Left renal pelvis (tissue), 4 donors: ENCODE results near the gene FBXL13. TPM values are rescaled to one million over a fixed set of nuclear protein-coding genes. Genes with fewer than 3 reads are reported as not detected.
"Not testable (repeated sequence)": the region's sequence is repeated elsewhere in the genome, so short reads cannot be mapped to it uniquely, and the experiment has no call there.

Experiments
- DNase-seq, 4 donors: peaks; one replicate each; pipeline ENCODE4 v3.0.0-alpha.2; 2013; ENCODE audit warnings: low read depth in 4 of 4, low spot score in 3 of 4
- polyA plus RNA-seq, 4 donors: library from polyadenylated mRNA; unstranded; fragments of 120-200 nt; gene quantifications; one replicate each; pipeline ENCODE4 v1.2.1, GENCODE V29; 2013; ENCODE audit not compliant: insufficient read length in 4 of 4

The FBXL13 gene
- polyA plus RNA-seq, 4 donors = 1.1 to 2.6 (median 2.4) TPM

DNA sequence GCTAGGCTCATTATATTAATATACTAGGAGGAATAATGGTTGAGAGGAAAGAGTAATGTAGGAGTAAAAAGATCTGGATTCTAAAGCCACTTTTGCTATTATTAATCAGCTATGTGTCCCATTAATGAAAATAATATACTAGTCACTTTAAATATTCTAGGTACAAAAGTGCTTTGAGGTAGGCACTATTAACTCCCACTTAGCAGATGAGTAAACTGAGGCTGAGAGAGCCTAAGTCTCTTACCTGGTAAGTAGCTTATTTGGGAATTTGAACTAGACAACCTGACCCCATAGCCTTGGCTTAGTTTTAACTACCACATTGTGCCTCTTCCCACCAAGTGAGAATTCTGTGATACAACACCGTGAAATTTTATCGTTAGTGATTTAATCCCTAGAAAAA is 6.3 kb upstream of the FBXL13 start:
- DNase-seq = no peak

DNA sequence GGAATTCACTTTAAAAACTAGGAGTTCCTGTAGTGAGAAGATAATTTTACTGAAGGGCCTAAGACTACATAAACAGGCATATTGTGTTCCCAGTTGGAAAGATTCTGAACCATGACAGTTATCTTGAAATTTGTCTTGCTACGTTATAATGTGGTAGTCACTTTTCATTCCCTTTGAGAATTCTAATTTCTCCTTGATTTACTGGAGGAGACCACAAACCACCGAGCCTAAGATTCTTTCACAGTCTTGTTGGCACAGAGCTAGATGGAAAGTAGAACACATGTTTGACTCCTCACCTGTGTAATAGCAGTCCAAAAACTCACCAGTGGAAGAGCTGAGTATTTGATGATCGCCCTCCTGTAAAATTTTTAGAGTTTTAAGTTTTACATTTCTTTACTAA is 5.2 kb upstream of the FBXL13 start:
- no peak for DNase-seq

DNA sequence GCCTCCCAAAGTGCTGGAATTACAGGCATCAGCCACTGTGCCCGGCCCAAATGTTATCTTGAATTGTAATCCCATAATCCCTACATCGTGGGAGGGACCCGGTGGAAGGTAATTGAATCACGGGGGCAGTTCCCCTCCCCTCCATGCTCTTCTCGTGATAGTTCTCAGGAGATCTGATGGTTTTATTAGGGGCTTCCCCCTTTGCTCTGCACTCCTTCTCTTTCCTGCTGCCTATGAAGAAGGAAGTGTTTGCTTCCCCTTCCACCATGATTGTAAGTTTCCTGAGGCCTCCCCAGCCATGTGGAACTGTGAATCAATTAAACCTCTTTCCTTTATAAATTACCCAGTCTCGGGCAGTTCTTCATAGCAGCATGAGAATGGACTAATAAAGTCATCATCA is 3.6 kb upstream of the FBXL13 start:
- not testable (repeated sequence) for DNase-seq

DNA sequence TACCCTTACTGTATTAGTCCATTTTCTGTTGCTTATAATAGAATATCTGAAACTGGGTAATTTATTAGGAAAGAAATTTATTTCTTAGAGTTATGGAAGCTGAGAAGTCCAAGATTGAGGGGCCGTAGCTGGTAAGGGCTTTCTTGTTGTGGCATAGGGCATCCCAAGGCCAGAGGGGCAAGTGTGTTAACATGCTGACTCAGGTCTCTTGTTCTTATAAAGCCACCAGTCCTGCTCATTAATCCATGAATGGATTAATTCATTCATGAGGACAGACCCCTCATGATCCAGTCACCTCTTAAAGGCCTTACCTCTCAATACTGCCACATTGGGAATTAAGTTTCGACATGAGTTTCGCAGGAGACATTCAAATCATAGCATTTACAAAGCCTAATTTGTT is 2.7 kb upstream of the FBXL13 start:
- DNase-seq = no peak

- DNase-seq = no peak
These were observed 2.2 kb upstream of the FBXL13 start for GRCh38 chr7:103076764-103077163.

- DNase-seq = peak in 2 of 4 donors; percentile 19 to 22
These were observed 832 bp upstream of the FBXL13 start for GRCh38 chr7:103075337-103075918.

DNA sequence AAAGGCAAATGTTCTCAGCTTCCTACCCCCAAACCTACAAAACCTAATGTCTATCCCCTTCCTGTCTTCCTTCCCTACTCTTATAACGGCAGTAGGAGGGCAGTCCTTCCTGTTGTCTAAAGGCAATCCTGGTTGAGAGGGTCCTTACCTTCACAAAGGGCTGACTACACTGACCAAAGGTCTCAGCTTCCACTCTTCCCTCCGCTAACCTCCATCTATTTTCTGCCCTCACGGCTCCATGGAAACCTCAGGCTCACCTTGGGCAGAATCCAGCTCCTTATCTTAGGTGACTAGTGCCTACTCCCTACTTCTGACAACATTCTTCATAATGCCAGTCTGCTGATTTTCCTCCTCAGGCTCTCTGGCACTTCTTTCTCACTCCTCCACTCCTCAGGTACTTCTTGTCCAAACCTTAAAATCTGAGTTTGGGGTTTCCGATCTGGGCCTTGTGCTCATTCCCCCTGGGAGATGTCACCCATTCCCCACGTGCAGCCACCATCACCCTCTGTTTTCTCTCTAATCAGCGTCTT is 542 bp downstream of the FBXL13 start:
- DNase-seq = no peak

DNA sequence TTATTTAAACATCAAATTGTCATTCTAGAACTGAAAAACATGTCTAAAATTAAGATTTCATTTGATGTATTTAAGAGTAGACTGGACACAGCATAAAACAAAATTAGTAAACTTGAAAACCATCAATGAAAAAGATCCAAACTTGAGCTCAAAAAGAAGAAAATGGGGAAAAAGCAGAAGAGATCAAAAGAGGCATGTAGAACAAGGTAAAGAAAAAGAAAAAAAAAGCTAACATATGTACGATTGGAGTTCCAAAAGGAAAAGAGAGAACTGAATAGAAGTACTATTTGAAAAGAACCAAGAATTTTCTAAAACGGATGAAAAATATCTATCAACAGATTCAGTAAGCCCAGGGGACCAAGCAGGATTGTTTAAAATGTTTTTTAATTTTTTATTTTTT is 3.6 kb downstream of the FBXL13 start:
- DNase-seq = no peak

DNA sequence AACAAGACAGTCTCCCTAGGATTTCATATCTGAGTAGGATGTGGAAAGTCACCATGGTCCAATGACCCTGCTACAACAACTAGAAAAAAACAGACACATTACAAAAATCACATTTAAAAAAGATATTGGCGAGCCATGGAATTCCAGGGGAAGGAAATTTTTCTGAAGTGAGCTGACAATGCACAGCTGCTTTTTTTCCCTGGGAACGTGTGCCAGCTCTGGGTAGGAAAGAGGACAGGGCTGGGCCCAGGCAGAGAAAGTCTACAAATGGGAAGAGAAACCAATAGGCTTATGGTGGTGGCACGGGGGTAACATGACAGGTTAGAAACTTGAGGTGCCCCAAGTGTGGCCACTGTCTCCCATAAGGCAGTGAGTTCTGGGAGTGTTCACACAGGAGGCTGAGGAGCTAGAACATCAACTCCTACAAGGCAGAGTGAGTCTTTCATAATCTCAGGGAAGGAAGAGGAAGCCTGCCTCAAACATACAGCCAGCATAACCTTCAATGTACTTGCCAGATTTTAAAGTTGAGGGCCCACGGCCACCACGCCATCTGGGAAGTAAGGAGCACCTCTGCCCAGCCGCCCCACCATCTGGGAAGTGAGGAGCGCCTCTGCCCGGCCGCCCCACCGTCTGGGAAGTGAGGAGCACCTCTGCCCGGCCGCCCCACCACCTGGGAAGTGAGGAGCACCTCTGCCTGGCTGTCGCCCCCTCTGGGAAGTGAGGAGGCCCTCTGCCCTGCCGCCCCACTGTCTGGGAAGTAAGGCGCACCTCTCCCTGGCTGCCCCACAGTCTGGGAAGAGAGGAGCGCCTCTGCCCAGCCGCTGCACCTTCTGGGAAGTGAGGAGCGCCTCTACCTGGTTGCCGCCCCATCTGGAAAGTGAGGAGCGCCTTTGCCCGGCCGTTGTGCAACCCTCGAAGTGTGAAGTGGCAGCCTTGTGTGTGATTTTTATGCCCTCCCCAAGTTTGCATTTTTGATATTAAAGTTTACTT is 5.9 kb downstream of the FBXL13 start:
- no peak for DNase-seq

DNA sequence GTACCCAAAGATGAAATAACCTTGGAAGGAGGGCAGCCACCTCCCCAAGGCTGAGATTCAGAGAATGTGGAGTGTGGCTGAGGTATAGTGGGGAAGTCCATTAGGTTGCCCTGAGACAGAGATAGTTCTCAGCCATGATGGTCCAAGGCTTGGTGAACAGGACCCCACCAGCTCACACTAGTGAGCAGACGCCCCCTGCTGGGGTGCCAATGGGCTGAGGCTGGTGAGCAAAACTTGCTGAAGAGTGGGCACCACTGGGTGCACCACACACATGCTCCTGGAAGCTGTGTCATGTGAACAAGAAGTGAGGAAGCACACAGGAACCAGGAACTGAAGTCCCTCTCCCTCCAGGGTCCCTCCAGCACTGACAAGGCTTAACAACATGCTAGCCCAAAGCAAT is 8.9 kb downstream of the FBXL13 start:
- DNase-seq = no peak

GRCh38 chr7:103063895-103064294 is 10.7 kb downstream of the FBXL13 start:
- no peak for DNase-seq

DNA sequence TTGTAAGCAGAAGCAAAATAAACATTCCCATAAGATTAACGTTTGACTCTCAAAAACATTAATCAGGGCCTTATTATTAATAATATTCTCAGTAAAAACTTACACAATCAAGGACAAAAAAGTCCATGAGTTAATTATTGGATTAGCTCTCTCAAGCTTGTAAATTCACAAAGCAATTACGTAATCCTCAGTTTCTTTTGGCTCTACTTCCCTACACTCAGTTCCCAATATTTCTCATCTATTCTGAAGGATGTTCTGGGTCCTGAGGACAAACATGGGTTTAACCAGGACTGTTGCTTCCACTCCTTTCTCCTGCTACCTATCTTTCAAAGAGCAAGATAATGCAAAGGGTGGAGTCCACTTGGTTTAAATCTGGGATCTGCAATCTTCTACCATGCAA is 15.1 kb downstream of the FBXL13 start:
- no peak for DNase-seq

- no peak for DNase-seq
These were observed 16.5 kb downstream of the FBXL13 start for GRCh38 chr7:103058122-103058521.

DNA sequence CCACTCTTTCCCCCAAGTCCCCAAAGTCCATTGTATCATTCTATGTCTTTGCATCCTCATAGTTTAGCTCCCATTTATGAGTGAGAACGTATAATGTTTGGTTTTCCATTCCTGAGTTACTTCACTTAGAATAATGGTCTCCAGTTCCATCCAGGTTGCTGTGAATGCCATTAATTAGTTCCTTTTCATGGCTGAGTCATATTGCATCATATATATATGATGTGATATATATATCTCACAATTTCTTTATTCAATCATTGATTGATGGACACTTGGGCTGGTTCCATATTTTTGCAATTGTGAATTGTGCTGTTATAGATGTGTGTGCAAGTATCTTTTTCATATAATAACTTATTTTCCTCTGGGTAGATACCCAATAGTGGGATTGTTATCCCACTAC is 18.6 kb downstream of the FBXL13 start:
- DNase-seq = not testable (repeated sequence)

- no peak for DNase-seq
These were observed 23.1 kb downstream of the FBXL13 start for GRCh38 chr7:103051519-103051918.

DNA sequence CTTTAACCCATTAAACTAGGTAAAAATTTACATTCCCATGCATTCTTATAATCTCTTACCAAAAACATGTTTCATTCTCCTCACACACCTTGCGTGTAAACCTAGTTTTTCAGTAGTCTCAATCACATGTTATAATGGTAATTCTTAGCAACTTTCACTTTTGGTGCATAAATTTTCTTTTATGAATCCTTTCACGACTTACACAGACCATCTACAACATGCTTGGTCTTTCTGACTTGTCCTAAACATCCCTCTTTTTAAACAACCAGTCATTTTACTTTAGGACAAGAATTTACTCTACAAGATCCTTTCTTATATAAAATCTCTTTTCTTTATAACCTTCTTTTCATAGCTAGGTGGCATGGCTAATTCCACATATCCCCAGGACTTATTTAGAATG is 25.8 kb downstream of the FBXL13 start:
- no peak for DNase-seq

DNA sequence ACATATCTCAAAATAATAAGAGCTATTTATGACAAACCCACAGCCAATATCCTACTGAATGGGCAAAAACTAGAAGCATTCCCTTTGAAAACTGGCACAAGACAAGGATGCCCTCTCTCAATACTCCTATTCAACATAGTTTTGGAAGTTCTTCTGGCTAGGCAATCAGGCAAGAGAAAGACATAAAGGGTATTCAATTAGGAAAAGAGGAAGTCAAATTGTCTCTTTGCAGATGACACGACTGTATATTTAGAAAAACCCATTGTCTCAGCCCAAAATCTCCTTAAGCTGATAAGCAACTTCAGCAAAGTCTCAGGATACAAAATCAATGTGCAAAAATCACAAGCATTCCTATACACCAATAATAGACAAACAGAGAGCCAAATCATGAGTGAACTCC is 32.8 kb downstream of the FBXL13 start:
- not testable (repeated sequence) for DNase-seq

GRCh38 chr7:103037823-103038739 is 36.5 kb downstream of the FBXL13 start:
- DNase-seq = not testable (repeated sequence)

- DNase-seq = no peak
These were observed 37.1 kb downstream of the FBXL13 start for GRCh38 chr7:103037476-103037822.

- not testable (repeated sequence) for DNase-seq
These were observed 40.3 kb downstream of the FBXL13 start for GRCh38 chr7:103034318-103034717.

- DNase-seq = no peak
These were observed 42.8 kb downstream of the FBXL13 start for GRCh38 chr7:103031781-103032180.
